CD4-positive, alpha-beta T cell treated with Interleukin-15 for 4 hours (primary cell): ENCODE results near the gene B4GALT1.

Experiments used
- DNase-seq: peaks from one replicate; pipeline ENCODE4 v3.0.0-alpha.2; 2020; ENCODE audit warnings: low spot score

B4GALT1 gene

GRCh38 chr9:33139421-33140228, 27.5 kb downstream of the B4GALT1 start:
- no peak for DNase-seq

GRCh38 chr9:33138768-33139167, 28.4 kb downstream of the B4GALT1 start:
- no peak for DNase-seq

DNA sequence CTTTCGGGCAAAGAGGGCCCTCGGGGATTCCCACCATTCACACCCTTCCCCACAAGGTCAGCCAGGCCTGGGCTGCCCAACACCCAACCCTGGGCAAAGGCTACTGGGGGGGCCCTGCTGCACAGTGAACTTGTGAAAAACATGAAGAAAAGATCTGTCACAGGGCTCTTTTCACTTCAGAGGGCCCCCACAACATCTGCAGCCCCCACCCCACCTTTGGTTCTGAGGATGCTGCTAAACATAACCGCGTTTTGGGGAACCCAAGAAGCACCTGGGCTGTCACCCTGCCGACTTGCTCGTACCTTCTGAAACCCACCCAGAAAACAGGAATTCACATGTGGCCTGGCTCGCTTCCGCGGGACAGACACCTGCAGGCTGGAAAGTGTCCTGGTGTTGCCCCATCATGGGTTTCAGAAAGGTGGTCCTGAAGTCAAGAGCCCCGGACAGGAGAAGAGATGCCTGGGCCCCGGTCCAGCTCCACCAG, 29.3 kb downstream of the B4GALT1 start:
- no peak for DNase-seq

GRCh38 chr9:33136721-33137670, 30.1 kb downstream of the B4GALT1 start:
- DNase-seq = no peak

DNA sequence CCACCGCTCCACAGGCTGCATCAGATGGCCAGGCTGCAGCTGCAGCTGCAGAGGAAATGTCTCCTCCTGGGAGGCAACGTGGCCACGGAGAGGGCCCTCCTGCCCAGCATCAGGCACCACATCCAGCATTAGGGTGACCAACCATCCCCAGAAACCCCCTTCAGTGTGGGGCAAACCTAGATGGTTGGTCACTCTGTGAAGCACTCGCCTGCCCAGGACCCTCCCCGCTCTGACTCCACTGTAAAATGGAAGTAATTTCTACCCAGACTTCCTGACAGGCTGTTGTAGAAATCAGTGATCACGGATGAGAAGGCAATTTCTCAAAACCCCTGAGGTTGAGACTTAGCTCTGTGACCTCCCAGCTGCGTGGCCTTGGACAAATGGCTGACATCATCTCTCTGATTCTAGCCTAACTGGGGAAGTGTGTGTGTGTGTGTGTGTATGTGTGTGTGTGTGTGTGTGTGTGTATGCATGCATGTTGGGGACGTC, 31.6 kb downstream of the B4GALT1 start:
- no peak for DNase-seq

- DNase-seq = no peak
These were observed 32.1 kb downstream of the B4GALT1 start for GRCh38 chr9:33135031-33135461.

GRCh38 chr9:33133186-33133585, 34.0 kb downstream of the B4GALT1 start:
- no peak for DNase-seq

DNA sequence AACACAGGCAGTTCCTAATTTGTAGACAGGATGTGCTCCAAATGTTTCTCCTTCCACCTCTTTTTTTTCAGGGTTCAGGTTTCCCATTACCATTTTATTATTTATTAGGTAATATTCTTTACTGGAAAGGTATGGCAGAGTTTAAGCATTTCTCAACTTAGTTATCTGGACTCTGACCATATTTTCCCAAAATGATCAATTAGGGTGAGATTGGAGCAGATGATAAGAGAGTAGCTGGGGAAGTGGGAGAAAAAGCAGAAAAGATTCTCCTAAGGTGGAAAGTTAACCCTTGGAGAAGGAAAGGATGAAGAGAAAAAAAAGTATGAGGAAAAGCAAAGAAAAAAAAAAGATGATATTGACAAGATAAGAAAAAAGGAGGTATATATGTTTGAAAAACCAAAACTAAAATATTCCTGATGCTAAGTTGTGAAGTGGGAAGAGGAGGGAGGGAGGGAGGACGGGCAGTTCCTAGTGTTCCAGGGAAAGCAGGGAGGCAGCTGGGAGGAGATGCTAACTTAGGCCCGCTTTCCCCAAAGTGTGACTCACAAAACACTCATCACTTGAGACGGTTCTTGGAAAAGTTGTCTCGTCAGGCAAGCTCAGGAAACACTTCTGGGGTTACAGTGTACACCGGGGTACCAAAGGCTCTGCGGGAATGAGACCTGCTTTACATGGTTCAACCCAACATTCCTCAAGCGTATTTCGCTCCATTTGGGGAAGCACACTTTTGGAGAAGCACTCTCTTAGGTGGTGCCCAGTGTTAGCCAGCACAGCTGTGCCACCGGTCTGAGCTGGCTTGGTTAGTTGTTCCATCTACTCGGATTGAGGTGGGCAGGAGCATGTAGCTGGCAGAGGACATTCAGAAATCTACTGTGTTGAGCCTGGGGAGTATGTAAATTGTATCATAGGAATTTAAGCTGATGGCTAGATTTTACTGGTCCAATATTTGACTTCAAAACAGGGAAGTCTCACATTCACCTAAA, 35.1 kb downstream of the B4GALT1 start:
- no peak for DNase-seq

- no peak for DNase-seq
These were observed 36.0 kb downstream of the B4GALT1 start for GRCh38 chr9:33130961-33131789.

DNA sequence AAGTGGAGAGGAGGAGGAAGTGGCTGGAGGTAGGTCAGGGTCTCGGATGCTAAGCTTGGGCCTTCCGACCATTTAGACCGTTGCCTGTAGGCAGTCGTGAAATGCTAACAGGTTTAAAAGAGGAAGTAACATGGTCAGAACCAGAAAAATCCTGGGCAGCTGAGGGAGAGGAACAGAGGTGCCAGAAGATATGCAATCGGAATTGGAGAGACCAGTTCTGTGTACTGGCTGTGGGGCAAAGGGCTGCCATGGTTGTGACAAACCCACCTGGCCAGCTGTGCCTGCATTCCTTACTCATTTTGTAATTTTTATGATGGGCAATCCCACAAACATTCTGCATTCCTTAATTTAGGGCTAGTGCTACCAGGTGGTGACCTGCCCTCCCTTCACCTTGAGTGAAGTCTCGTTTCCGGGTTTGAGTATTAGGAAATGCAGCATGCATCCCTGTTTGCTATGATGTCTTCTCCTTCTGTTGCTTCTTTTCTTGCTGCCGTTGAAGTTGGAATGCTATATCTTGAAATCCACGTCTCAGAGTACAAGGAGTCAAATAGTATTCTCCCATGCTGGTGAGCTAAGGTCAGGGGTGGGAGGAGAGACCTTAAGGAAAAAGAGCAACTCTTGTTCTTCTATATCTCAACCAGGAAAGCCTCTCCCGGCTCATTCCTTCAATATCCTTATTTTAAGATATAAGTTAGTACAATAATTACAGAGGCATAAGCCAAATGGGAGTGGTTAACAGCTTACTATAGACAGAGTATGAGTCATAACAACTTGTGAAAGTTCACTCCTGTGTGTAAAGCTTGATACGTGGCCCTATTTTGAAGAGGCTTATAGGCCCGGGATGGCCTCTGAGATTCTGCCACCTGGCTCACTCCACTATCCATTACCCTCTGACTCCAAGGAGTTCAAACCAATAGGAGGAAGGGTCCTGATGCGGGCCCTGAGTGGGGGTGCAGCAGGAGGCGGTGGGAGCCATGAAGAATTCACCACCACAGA, 37.0 kb downstream of the B4GALT1 start:
- DNase-seq = no peak

- no peak for DNase-seq
These were observed 37.8 kb downstream of the B4GALT1 start for GRCh38 chr9:33129251-33129885.

DNA sequence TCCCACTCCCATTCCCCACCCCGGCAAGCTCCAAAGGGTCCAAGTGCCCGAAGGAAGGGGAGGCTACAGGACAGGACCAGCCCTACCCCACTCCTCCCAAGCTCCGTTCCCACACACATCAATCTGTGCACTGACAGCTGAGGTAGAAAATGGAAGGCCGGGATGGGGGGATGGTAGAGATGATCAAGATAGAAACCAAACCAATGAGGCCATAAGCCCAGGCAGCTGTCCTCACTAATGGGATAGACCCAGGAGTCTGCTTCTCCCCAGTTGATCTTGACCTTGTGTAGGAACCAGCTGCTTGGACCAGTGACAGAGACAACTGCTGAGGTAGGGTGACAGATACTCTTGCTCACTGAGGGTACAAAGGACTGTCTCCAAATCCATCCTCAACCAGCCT, 38.6 kb downstream of the B4GALT1 start:
- no peak for DNase-seq

DNA sequence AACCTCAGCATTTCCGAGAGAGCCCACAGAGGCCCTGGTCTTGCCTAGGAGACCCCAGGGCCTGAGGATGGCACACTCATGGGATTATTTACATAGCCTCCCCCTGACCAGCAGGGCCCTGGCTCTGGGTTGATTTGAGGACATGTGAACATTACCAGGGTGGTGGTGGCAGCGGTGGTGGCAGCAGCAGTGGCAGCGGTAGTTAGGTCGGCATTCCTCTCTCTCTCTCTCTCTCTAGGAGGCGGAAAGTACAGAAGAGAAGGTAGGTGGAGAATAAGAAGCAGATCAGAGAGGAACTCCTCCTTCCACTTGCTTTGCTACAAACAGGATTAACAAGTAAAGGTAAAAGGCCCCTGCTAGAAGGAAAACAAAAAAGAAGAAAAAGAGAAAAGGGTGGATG, 39.3 kb downstream of the B4GALT1 start:
- DNase-seq = no peak

DNA sequence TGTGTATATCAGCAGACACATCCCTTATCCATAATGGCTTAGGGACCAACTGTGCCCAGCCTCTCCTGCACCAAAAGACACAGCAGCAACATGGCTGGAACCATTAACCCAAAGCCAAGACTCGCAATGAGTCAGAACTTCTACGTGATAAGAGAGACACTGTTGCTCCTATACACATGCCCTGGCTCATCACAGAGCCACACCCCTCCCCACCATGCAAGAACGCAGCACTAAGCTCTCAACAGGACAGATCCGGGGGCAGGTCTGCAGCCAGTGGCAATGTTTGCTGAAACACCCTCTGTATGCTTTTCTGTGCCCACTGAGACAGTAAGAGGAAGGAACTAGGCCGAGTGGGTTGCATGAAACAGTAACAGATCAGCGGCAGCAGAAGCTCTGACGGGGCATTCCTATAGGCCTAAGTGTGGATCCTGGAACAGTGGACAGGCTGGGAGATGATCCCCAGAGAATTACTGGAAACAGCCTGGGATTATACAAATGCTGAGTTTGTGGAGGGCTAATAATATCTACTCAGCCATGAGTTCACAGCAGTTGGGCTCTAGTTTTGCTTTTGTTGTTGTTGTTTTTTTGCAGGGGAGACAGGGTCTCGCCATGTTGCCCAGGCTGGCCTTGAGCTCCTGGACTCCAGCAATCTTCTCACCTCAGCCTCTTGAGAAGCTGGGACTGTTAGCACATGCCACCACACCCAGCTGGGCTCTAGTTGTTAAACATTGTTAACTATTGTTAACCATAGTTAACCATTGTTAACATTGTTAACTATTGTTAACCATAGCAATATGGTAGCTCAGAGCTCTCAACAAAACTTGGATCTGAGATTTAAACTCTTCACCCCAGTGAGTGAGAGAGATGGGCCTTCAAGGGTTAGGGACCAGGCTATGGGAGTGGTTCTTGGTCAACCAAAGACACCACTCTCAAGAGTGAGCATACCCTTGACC, 41.0 kb downstream of the B4GALT1 start:
- no peak for DNase-seq

DNA sequence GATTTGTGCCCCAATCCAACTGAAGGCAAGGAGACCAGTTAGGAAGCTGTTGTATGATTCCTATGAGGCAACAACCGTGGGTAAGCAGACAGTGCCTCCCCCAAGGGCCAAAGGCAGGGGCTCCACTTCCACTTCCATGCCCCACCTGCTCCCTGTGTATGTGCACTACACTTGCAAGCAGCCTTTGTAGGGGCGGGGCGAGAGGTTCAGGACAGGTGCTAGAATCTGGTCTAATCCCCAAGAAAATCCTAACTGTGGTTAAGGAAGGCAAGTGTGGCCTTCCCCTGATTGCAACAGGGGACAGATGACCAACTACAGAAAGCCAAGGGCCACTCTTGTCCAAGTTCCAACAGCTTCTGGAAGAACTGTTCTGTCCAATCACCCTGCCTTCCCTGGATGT, 41.7 kb downstream of the B4GALT1 start:
- no peak for DNase-seq

DNA sequence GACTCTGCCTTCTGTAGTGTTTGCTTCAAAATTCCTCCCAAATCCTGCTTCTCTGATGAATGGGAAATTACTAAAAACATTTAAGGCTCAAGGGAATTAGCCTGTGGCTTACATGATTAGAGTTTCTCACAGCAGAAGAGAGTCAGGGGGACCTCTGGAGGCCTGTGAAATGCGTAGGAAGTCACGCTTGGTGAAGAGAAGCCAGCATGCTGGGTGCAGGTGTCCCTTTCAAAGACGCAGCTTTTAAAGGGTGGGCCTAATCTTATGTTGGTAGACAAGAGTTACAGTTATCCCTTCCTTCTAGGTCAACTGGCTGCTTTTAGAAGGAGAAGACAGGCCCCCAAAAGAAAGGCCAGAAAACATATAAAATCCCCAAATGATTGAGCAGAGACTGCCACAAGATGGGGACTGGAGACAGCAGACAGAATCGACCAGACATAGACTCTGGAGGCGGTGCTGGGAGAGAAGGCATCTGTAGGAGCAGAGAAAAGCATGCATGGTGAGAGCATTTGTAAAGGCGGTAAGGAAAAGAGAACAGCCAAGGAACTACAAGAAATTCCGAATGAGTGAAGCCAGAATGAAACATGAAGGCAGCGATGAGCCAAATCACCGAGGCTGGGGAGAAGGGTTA, 42.3 kb downstream of the B4GALT1 start:
- DNase-seq = no peak

GRCh38 chr9:33124046-33124445, 43.1 kb downstream of the B4GALT1 start:
- DNase-seq = no peak
